GM19438 (cell line): ENCODE data around the gene TIMM23.

ENCODE experiments used
- ATAC-seq: cut with Tn5 transposase; IDR thresholded peaks from one replicate; pipeline ENCODE4 v1.9.1; 2021; ENCODE audit warnings: low read depth; ENCODE audit not compliant: unreplicated experiment

The TIMM23 gene

GRCh38 chr10:46050941-46051623 is 78.8 kb downstream of the TIMM23 start:
- ATAC-seq: no peak

GRCh38 chr10:46052057-46052790 is 79.9 kb downstream of the TIMM23 start:
- no peak for ATAC-seq

- ATAC-seq: no peak
These were observed 80.6 kb downstream of the TIMM23 start for GRCh38 chr10:46052791-46053375.
